HepG2 (cell line): ENCODE data around the gene MORN1. TPM values are rescaled to one million over a fixed set of nuclear protein-coding genes. Genes with fewer than 3 reads are reported as not detected.

Source experiments
- AHR ChIP-seq: IDR thresholded peaks from 2 replicates; pipeline ENCODE4 v1.6.1; 2018; ENCODE audit warnings: missing genetic modification reagents, missing compliant biosample characterization
- ATF7-NPFF ChIP-seq: sonication (generic); formaldehyde crosslinking; IDR thresholded peaks from 2 replicates; pipeline ENCODE4 v1.8.1; 2023; ENCODE audit warnings: mild to moderate bottlenecking, low read depth, missing genetic modification reagents, moderate library complexity
- BCL3 ChIP-seq: sonication (generic); formaldehyde crosslinking; IDR thresholded peaks from 2 replicates; pipeline ENCODE4 v1.5.1; 2020; ENCODE audit warnings: mild to moderate bottlenecking, missing genetic modification reagents, moderate library complexity
- CHCHD3 ChIP-seq: sonication (generic); formaldehyde crosslinking; IDR thresholded peaks from 2 replicates; pipeline ENCODE4 v1.8.0; 2022; ENCODE audit warnings: mild to moderate bottlenecking, missing genetic modification reagents, moderate library complexity
- PATZ1 ChIP-seq: sonication (generic); formaldehyde crosslinking; IDR thresholded peaks from 2 replicates; pipeline ENCODE4 v1.4.0; 2020; ENCODE audit warnings: missing genetic modification reagents
- RERE ChIP-seq: IDR thresholded peaks from 2 replicates; pipeline ENCODE4 v1.6.1; 2016; ENCODE audit warnings: low read depth, missing genetic modification reagents, missing compliant biosample characterization
- THAP7 ChIP-seq: sonication (generic); formaldehyde crosslinking; IDR thresholded peaks from 2 replicates; pipeline ENCODE4 v1.8.1; 2023; ENCODE audit warnings: mild to moderate bottlenecking, missing genetic modification reagents
- YY1 ChIP-seq: IDR thresholded peaks from 2 replicates; pipeline ENCODE4 v1.6.1; 2011; ENCODE audit warnings: low read length, low read depth, moderate library complexity, mild to moderate bottlenecking; ENCODE audit not compliant: insufficient read depth, insufficient replicate concordance
- ZGPAT ChIP-seq: IDR thresholded peaks from 2 replicates; pipeline ENCODE4 v1.6.1; 2016; ENCODE audit warnings: mild to moderate bottlenecking
- ZNF766 ChIP-seq: sonication (generic); formaldehyde crosslinking; IDR thresholded peaks from 2 replicates; pipeline ENCODE4 v1.5.0; 2020; ENCODE audit warnings: missing genetic modification reagents, borderline replicate concordance
- ZNF770 ChIP-seq: sonication (generic); formaldehyde crosslinking; IDR thresholded peaks from 2 replicates; pipeline ENCODE4 v1.5.0; 2020; ENCODE audit warnings: mild to moderate bottlenecking, missing genetic modification reagents
- ZNF879 ChIP-seq: sonication (generic); formaldehyde crosslinking; IDR thresholded peaks from 2 replicates; pipeline ENCODE4 v1.8.1; 2023; ENCODE audit warnings: missing genetic modification reagents
- ZNF883 ChIP-seq: sonication (generic); formaldehyde crosslinking; IDR thresholded peaks from 2 replicates; pipeline ENCODE4 v1.5.1; 2020; ENCODE audit warnings: mild to moderate bottlenecking, missing genetic modification reagents; ENCODE audit errors: not compliant biosample characterization
- polyA plus RNA-seq, 8 experiments: library from polyadenylated mRNA; depleted of rRNA in 3 of 8; stranded (reverse) in 7 of 8; unstranded in 1 of 8; fragments of >200 nt; fragmentation: Illumina TruSeq in 4 of 8; extraction: Trizol in 4 of 8; gene quantifications; 2 replicates each; pipeline versions ENCODE4 v1.2.1 to v1.2.3, GENCODE V29; 2011 to 2016; ENCODE audit warnings: low read depth in 4 of 8, missing spikeins in 1 of 8, mixed read lengths in 1 of 8; ENCODE audit not compliant: insufficient read depth in 1 of 8
- total RNA-seq, 5 experiments: library from RNA; depleted of rRNA; stranded (reverse); fragments of >200 nt; fragmentation: Illumina TruSeq; extraction: Trizol; gene quantifications; 2 replicates each; pipeline ENCODE4 v1.2.3, GENCODE V29; 2016; ENCODE audit warnings: low read depth in 1 of 5

The MORN1 gene
- total and polyA plus RNA-seq, 2 of the 13 experiments (the other 11 are each of a cell fraction or from before 2014, with no cell fraction given): 3.1 to 6.5 TPM

GRCh38 chr1:2311184-2312032 is 79.9 kb downstream of the MORN1 start (continued):
- TF ChIP-seq ZNF770 (CRISPR knock-in tag): peak; percentile 32; the same call in 1 of the 2 replicates
- TF ChIP-seq ZGPAT (CRISPR knock-in tag): peak; percentile 39; the same call in 1 of the 2 replicates
- TF ChIP-seq ZNF766 (CRISPR knock-in tag): peak; percentile 51; the same call in 1 of the 2 replicates
- TF ChIP-seq CHCHD3: no peak
- no peak for TF ChIP-seq RERE (CRISPR knock-in tag)
- peak; percentile 21 for TF ChIP-seq YY1
- TF ChIP-seq ZNF883: peak; percentile 72
- no peak for TF ChIP-seq THAP7 (CRISPR knock-in tag)
- TF ChIP-seq ZNF879 (CRISPR knock-in tag): no peak
- TF ChIP-seq PATZ1: peak; percentile 86
- TF ChIP-seq BCL3 (CRISPR knock-in tag): peak; percentile 62; the same call in 1 of the 2 replicates
- no peak; the same call in 1 of the 2 replicates for TF ChIP-seq ATF7-NPFF (CRISPR knock-in tag)
- TF ChIP-seq AHR (CRISPR knock-in tag): peak; percentile 48; the same call in 1 of the 2 replicates
